ENCODE data around the gene SLC8A1.

The SLC8A1 gene

GRCh38 chr2:40421631-40422297 lies 30.1 kb downstream of the SLC8A1 start:
- DNase-seq (ENCODE audit: low read depth): no peak

- no peak for DNase-seq (ENCODE audit: low read depth)
Observed at GRCh38 chr2:40420478-40420877, 31.4 kb downstream of the SLC8A1 start.

DNA sequence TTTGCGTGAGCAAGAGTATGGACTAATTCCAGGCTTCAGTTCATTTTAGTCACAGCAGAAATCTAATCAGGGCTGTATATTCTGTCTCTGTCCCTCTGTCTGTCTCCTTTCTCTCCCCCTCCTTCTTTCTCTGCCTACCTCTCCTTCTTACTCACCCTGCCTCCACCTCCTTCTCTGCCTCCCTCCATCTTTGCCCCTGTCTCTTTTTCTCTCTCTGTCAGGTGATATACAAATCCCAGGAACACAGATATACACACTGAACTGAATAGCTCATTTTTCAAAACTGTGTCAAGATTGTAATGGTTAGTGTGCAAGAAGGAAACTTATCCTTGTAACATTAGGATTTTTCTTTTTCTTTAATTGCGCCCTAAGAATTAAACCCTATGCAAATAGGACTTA lies 32.5 kb downstream of the SLC8A1 start:
- no peak for DNase-seq (ENCODE audit: low read depth)

- no peak for DNase-seq (ENCODE audit: low read depth)
Observed at GRCh38 chr2:40418614-40419363, 33.1 kb downstream of the SLC8A1 start.

DNA sequence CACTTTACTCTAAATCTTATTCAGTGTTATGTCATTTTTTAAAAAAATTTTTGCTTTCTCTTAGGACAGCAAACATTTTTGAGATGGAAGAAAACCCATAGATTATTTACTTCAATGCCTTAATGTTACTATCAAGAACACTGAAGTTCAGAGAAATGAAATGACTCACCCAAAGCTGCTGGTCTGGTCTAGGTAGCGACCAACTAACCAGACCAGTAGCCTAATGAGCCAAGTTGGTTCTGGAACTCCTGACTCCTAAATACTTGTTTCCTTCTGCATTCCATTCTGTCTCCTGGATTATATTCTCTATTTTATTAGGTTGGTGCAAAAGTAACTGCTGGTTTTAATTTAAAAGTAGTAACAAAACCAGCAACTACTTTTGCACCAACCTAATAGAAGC lies 35.4 kb downstream of the SLC8A1 start:
- no peak for DNase-seq (ENCODE audit: low read depth)

GRCh38 chr2:40415391-40415790 lies 36.5 kb downstream of the SLC8A1 start:
- DNase-seq (ENCODE audit: low read depth): no peak

DNA sequence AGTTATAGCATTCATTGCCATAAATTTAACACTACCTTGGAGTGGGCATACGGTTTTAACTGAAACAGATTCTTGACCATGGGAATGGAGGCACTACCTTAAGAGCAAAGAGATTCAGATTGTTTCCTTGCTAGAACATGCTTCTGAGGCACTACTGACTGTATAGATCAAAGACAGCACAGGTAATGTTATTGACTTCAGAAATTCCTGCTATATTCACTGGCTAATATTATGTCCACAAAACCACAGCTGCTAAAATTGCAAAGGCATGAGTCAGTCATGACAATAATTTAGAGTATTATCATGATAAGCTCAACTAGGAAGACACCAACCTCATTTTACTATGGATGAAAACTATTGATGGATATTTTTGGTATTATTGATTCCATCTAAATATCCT lies 39.4 kb downstream of the SLC8A1 start:
- DNase-seq (ENCODE audit: low read depth): no peak

GRCh38 chr2:40410695-40411094 lies 41.2 kb downstream of the SLC8A1 start:
- DNase-seq (ENCODE audit: low read depth): no peak

DNA sequence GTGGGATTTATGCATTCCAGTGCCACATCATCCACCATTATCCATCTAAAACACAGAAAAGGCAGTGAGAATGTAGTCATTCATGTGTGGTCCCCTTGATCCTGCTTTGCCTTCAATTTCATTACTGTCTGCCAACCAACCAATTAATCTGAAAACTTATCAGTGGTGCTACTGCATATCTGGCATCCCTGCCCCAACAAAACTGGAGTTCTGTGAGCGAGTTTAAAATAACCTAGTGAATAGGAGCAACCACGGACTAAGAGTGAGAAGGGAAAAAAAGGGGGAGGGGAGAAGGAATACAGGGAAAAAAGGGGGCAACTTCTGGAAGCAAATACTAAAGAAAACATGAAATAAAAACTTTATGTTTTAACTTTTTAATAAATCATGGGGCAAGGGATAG lies 42.2 kb downstream of the SLC8A1 start:
- no peak for DNase-seq (ENCODE audit: low read depth)

GRCh38 chr2:40406485-40407289 lies 45.2 kb downstream of the SLC8A1 start:
- no peak for DNase-seq (ENCODE audit: low read depth)

DNA sequence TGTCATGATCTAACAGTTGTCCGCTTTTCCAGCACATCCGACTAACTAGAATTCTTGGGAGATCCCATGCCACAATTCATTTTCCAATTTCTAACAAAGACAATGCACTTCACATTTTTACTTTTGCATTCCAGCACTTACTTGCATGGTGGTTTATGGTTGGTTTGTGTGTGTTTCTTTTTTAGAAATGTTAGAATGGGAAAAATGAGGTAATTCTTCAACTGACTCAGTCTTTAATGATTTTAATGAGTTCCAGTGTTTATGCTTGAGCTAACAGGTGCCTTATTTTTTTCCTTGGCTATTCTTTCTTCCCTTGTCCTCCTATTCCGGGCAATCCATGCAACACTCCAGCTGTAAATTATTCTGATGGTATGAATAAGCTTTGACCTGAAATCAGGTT lies 46.4 kb downstream of the SLC8A1 start:
- no peak for DNase-seq (ENCODE audit: low read depth)

DNA sequence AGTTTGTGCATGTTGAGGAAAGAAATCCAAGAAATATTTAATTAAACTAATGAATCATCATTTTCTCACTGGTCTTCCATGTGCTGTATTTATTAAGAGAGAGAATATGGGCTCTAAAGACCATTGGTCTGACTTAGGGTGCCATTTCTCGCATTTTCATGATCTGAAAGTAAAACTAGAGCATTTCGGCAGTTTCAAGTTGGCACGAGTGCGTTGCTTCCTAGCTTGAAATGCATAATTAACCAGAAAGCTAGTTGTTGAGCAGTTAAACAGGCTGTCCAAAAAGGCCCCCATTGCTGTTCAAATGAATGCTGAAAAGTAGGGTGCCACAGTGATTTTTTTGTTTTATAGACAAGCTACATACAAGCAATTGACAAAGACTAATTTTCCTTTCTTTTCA lies 47.4 kb downstream of the SLC8A1 start:
- no peak for DNase-seq (ENCODE audit: low read depth)

GRCh38 chr2:40403233-40403836 lies 48.6 kb downstream of the SLC8A1 start:
- no peak for DNase-seq (ENCODE audit: low read depth)

DNA sequence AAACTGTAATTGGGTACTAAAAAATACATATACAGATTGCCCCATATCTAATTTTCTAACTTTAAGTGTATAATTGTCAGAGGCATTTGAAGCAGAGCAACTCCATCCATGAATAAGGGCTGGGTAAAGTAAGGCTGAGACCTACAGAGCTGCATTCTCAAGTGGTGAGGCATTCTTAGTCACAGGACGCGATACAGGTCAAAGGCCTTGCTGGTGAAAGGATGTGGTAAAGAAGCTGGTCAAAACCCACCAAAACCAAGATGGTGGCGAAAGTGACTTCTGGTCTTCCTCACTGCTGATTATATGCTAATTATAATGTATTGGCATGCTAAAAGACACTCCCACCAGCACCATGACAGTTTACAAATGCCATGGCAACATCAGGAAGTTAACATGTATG lies 50.0 kb downstream of the SLC8A1 start:
- no peak for DNase-seq (ENCODE audit: low read depth)

- no peak for DNase-seq (ENCODE audit: low read depth)
Observed at GRCh38 chr2:40400336-40400953, 51.4 kb downstream of the SLC8A1 start.

GRCh38 chr2:40397765-40398164 lies 54.1 kb downstream of the SLC8A1 start:
- DNase-seq (ENCODE audit: low read depth): no peak

- DNase-seq (ENCODE audit: low read depth): no peak
Observed at GRCh38 chr2:40396124-40396523, 55.8 kb downstream of the SLC8A1 start.

DNA sequence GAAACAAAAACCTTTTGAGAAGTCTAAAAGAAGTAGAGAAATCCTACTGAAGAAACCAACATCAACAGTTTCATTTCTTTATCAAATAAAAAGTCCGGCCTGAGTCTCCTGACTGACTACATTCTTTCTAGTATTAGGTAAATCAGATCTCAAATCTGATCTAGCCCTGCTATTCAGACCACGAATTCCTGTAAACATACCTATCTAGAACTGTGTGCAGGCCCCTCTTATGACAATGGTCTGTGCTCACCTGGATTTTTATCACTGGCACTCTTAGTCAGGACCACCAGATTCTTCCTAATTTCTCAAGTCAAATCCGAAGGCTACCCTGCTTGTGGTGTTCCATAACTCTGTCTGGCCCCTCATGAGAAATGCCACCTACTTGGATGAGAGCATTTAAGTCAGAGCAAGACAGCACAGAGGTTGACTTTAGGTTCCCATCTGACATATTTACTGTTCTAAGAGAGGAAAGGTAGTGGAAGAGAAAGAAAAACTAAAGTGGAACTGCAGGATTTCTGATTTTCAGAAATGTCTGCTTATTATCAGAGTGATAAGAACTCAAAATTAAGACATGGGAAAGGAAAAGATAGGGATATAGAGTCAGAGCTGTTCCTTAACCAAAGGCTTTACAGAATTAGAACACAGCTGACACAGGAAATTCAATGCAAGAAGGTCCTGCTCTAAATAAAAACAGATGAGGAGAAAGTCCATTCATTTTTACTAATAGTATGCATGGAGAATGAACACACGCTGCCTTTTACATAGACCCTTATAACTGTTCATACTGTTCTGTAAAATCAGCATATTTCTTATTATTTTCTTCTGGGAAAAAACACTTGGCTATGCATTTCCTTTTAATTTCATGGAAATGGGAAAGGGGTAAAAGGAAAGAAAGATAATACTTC lies 56.5 kb downstream of the SLC8A1 start:
- no peak for DNase-seq (ENCODE audit: low read depth)

DNA sequence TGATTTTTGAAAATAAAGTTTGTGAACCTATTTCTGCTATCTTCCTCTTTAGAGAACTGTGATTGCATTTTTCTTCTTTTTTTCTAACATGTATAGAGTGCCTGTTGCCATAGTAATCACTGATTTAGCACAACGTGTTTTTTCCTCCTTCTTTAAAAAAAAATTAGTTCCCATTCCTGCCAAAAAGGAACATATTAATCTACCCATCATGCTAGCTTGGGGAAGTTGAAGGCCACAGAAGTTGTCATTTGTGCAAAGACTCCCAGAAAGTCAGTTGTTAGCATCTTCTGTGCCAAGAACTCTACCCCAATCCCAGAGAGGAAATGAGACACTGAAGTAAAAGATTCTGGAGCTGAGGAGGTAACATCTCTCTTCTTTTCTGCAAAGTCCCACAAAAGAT lies 57.3 kb downstream of the SLC8A1 start:
- DNase-seq (ENCODE audit: low read depth): no peak

DNA sequence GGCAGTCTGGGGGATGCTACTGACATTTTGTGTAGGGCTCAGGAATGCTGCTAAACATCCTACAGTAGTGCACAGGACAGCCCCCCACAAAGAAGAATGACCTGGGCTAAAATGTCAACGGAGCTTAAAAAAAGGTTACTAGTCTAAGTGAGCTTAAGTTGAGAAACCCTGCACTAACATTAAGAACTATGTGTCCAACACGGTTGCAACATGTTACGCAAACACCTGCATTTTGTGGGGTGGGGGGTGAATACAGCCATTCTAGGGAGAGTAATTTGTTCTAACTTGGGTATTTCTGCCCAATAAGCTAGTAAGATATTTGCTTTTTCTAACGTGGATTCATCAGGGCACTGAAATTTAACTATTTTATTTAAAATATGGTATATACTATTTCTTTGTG lies 57.9 kb downstream of the SLC8A1 start:
- no peak for DNase-seq (ENCODE audit: low read depth)

DNA sequence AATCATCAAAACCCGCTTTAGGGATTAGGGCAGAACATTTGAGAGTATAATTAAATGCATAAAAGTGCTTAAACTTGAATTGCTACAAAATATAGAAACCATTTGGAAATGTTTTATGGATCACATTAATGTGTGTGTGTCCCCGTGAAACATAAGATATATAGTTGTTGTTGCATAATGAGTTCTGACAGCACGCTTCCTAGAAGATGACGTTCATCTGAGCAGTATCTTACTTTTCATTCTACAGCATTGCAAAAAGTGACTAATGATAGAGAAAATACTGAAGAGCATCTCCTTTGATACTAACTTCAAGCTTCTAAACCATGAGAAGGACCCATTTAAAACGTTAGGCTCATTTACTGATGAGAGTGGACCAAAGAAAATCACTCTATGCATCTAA lies 63.7 kb downstream of the SLC8A1 start:
- DNase-seq (ENCODE audit: low read depth): no peak
